ENCODE results near the gene OR5W2.
"Not testable (repeated sequence)": the region's sequence is repeated elsewhere in the genome, so short reads cannot be mapped to it uniquely, and the experiment has no call there.

Gene OR5W2

GRCh38 chr11:55914482-55914881 lies at the start of gene OR5W2:
TSS of gene OR5W2 (minus strand) at chr11:55914582. CDS start at chr11:55914582, 0 bp downstream.
- no peak for DNase-seq

GRCh38 chr11:55956521-55956920 lies 42.1 kb upstream of the OR5W2 start:
- DNase-seq = no peak

- no peak for DNase-seq
Observed at GRCh38 chr11:55949330-55949729, 34.9 kb upstream of the OR5W2 start.

GRCh38 chr11:55942785-55943392 lies 28.5 kb upstream of the OR5W2 start:
- DNase-seq = no peak

GRCh38 chr11:55936300-55936699 lies 21.9 kb upstream of the OR5W2 start, which contains the start of gene OR5I1:
TSS of gene OR5I1 (minus strand) at chr11:55936400. CDS start at chr11:55936400, 0 bp downstream.
- DNase-seq = no peak

- DNase-seq = no peak
Observed at GRCh38 chr11:55920537-55920936, 6.2 kb upstream of the OR5W2 start.

GRCh38 chr11:55902308-55902707 lies 12.1 kb downstream of the OR5W2 start:
- DNase-seq = no peak

- no peak for DNase-seq
Observed at GRCh38 chr11:55895216-55895615, 19.2 kb downstream of the OR5W2 start.

GRCh38 chr11:55885481-55885880 lies 28.9 kb downstream of the OR5W2 start:
- not testable (repeated sequence) for DNase-seq

GRCh38 chr11:55884995-55885394 lies 29.4 kb downstream of the OR5W2 start:
- DNase-seq = not testable (repeated sequence)

GRCh38 chr11:55882997-55883396 lies 31.4 kb downstream of the OR5W2 start, which contains the start of gene TRIM51:
TSS of gene TRIM51 (plus strand) at chr11:55883297. CDS start at chr11:55885429, 2,132 bp downstream.
- not testable (repeated sequence) for DNase-seq

GRCh38 chr11:55873146-55873545 lies 41.2 kb downstream of the OR5W2 start:
- DNase-seq = not testable (repeated sequence)

- not testable (repeated sequence) for DNase-seq
Observed at GRCh38 chr11:55872731-55873130, 41.7 kb downstream of the OR5W2 start.

- not testable (repeated sequence) for DNase-seq
Observed at GRCh38 chr11:55867354-55867753, 47.0 kb downstream of the OR5W2 start.

All from stimulated activated CD4-positive, alpha-beta T cell treated with anti-CD3 and anti-CD28 coated beads, Interleukin-12 subunit alpha, Interleukin-12 subunit beta, amount 100 ng/mL, for 4 hours (primary cell).